ENCODE measurements around the gene THOC3.
"Not testable (repeated sequence)": the region's sequence is repeated elsewhere in the genome, so short reads cannot be mapped to it uniquely, and the experiment has no call there.

THOC3 gene

DNA sequence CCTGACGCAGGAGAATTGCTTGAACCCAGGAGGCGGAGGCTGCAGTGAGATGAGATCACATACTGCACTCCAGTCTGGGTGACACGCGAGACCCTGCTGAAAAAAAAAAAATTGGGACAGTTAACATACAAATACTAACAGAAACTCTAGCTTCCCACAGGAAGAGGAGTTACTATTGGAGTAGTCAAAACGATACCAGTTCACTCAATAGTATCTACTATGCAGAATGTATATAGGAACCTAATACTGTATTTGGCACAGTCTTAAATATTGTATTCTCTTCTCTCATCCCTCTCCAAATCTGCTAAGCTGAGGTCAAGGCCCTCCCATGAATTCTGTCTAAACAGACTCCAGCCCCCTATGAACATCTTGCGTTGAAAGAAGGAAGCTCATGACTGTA is 27.4 kb upstream of the THOC3 start:
- H3K4me1 ChIP-seq (ENCODE audit: low read depth, poor library complexity, severe bottlenecking); H4K20me1 ChIP-seq (ENCODE audit: insufficient read depth); H3K4me3 ChIP-seq (IDR thresholded peaks at IDR 0.05; ENCODE audit: insufficient read depth, low read depth, low read length); H3K27ac ChIP-seq; H3K9ac ChIP-seq; H3K27me3 ChIP-seq (ENCODE audit: insufficient read depth, low read depth); H2AFZ ChIP-seq (ENCODE audit: low read depth); H3K79me2 ChIP-seq (ENCODE audit: insufficient read depth, low read depth); H3K36me3 ChIP-seq (ENCODE audit: insufficient read depth); H3K4me2 ChIP-seq: not testable (repeated sequence)

DNA sequence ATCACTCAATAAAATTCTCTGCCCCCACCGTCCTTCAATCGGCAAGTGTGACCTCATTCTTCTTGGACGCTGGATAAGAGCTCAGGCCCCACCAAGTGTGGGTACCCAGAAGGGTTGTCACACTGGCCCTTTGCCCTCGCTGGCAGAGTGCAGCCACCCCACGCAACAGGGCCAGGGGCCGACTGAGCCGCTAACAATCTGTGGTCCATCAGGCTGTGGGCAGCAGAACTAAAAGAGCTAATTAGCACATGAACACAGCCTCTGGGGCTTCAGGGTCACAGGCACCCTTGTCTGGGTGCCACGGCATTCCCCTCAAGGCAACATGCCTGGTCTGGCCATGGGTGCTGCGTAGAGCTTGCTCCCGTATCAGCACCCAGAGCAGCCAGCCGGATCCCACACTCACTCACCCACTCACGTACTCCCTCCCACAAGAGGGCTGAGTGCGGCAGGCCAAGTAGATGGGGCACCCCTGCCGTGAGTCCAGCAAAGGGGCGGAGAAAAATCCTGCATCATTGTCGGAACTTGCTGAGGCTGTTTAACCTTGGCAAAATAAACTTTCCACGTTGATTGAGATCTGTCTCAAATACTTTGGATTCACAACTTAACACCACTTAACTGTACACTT is 11.4 kb upstream of the THOC3 start:
- not testable (repeated sequence) for H4K20me1 ChIP-seq (ENCODE audit: insufficient read depth); H3K4me1 ChIP-seq (ENCODE audit: low read depth, poor library complexity, severe bottlenecking); H3K79me2 ChIP-seq (ENCODE audit: insufficient read depth, low read depth); H3K27me3 ChIP-seq (ENCODE audit: insufficient read depth, low read depth); H2AFZ ChIP-seq (ENCODE audit: low read depth); H3K27ac ChIP-seq; H3K4me3 ChIP-seq (IDR thresholded peaks at IDR 0.05; ENCODE audit: insufficient read depth, low read depth, low read length); H3K4me2 ChIP-seq; H3K9ac ChIP-seq; H3K36me3 ChIP-seq (ENCODE audit: insufficient read depth)

DNA sequence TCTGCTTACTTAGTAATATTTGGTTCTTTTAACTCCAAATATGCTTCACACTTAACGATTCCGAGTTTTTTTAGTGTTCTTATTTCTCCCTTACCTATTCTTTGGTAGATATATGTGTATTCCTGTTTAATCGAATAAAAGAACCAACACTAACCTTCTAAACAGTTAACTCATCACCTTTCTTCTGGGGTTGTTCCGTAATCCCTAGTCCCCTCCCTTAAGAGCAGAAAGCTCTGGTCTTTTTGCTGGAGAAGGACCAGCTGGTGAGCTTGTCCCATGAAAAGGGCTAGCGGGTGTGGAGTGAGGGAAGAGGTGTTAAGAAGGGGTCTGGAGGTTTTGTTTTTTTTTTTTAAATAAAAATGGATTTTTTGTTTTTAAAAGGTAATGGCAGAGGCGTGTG is 266 bp upstream of the THOC3 start:
- H3K4me1 ChIP-seq (ENCODE audit: low read depth, poor library complexity, severe bottlenecking); H3K4me3 ChIP-seq (IDR thresholded peaks at IDR 0.05; ENCODE audit: insufficient read depth, low read depth, low read length); H3K36me3 ChIP-seq (ENCODE audit: insufficient read depth); H3K27ac ChIP-seq; H4K20me1 ChIP-seq (ENCODE audit: insufficient read depth); H3K9ac ChIP-seq; H3K27me3 ChIP-seq (ENCODE audit: insufficient read depth, low read depth); H3K79me2 ChIP-seq (ENCODE audit: insufficient read depth, low read depth): not testable (repeated sequence)
- H2AFZ ChIP-seq (ENCODE audit: low read depth), result peak overlapping the region; percentile 66; the same call in 1 of the 2 replicates
- peak overlapping the region; percentile 51; the same call in 1 of the 2 replicates for H3K4me2 ChIP-seq

DNA sequence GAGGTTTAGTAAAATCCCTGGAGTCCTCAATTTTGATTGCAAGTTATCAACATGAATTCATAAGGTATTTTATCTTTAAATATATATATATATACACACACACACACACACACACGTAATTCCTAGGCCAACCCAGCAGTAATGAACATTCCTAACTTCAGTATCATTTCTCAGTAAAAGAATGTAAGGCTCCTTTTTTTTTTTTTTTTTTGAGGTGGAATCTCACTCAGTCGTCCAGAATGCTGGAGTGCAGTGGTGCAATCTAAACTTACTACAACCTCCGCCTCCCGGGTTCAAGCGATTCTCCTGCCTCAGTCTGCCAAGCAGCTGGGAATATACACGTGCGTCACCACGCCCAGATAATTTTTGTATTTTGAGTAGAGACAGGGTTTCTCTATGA is 5.8 kb downstream of the THOC3 start:
- H3K27me3 ChIP-seq (ENCODE audit: insufficient read depth, low read depth); H3K36me3 ChIP-seq (ENCODE audit: insufficient read depth); H3K4me2 ChIP-seq; H3K9ac ChIP-seq; H3K79me2 ChIP-seq (ENCODE audit: insufficient read depth, low read depth); H2AFZ ChIP-seq (ENCODE audit: low read depth); H3K27ac ChIP-seq; H4K20me1 ChIP-seq (ENCODE audit: insufficient read depth); H3K4me1 ChIP-seq (ENCODE audit: low read depth, poor library complexity, severe bottlenecking); H3K4me3 ChIP-seq (IDR thresholded peaks at IDR 0.05; ENCODE audit: insufficient read depth, low read depth, low read length): not testable (repeated sequence)

DNA sequence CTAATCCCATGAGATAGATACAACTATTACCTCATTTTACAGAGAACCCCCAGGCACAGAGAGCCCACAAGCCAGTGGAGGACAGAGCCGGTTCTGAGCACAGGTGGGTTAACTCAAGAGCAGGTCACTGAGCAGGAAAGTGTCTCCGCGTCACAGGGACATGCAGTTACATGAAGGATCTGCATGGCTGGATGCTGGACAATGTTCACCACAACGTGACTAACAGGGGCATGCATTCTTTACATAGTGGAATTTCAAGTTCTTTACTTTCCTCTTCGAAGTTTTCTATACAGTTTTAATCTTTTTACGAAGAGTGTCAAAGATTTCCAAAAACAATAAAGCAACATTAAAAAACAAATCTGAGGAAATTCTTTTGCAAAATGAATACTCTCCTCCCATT is 7.9 kb downstream of the THOC3 start:
- H3K4me2 ChIP-seq; H3K27me3 ChIP-seq (ENCODE audit: insufficient read depth, low read depth); H3K36me3 ChIP-seq (ENCODE audit: insufficient read depth); H4K20me1 ChIP-seq (ENCODE audit: insufficient read depth); H3K4me3 ChIP-seq (IDR thresholded peaks at IDR 0.05; ENCODE audit: insufficient read depth, low read depth, low read length); H3K79me2 ChIP-seq (ENCODE audit: insufficient read depth, low read depth); H2AFZ ChIP-seq (ENCODE audit: low read depth); H3K27ac ChIP-seq; H3K4me1 ChIP-seq (ENCODE audit: low read depth, poor library complexity, severe bottlenecking); H3K9ac ChIP-seq: not testable (repeated sequence)

DNA sequence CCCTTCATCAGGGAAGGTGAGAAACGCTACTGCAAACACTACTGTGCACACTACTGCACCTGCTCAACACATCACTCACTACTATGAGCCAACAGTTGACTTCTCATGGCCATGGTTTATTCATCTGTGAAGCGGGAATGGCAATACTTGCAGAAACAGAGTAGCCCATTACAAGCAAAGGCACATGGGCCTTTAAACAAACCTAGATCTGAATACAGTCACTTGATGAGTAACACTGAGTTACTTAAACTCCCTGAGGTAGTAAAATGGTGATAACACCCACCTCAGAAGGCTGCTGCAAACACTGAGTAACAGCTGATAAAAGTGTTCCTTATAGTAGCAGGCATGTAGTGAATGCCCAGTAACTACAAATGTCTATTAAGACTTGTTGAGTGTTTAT is 9.6 kb downstream of the THOC3 start:
- H3K4me1 ChIP-seq (ENCODE audit: low read depth, poor library complexity, severe bottlenecking); H3K4me2 ChIP-seq: not testable (repeated sequence)

DNA sequence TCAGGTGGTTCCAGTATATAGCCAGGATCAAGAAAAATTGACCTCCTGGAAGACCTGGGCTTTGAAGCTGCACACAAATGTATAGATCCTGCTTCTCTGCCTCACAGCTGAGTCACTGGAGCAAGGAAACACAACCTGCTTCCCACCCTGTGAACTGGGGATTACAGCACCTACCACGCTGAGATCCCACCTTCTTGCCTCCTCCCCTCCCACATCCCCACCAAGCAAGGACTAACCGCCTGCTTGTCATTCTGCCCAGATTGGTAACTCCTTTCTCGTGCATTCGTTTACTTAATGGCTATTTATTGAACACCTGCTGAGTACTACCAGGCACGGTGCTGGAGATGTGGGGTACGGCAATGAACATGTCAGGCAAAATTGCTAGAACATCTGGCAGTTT is 14.0 kb downstream of the THOC3 start:
- H3K4me3 ChIP-seq (IDR thresholded peaks at IDR 0.05; ENCODE audit: insufficient read depth, low read depth, low read length); H4K20me1 ChIP-seq (ENCODE audit: insufficient read depth); H3K27me3 ChIP-seq (ENCODE audit: insufficient read depth, low read depth); H3K79me2 ChIP-seq (ENCODE audit: insufficient read depth, low read depth); H3K4me1 ChIP-seq (ENCODE audit: low read depth, poor library complexity, severe bottlenecking); H3K4me2 ChIP-seq; H3K27ac ChIP-seq; H2AFZ ChIP-seq (ENCODE audit: low read depth); H3K9ac ChIP-seq; H3K36me3 ChIP-seq (ENCODE audit: insufficient read depth): not testable (repeated sequence)

More for the DNA sequence above, 9.6 kb downstream of the THOC3 start:
- H3K27ac ChIP-seq; H3K79me2 ChIP-seq (ENCODE audit: insufficient read depth, low read depth); H3K9ac ChIP-seq; H3K4me3 ChIP-seq (IDR thresholded peaks at IDR 0.05; ENCODE audit: insufficient read depth, low read depth, low read length); H4K20me1 ChIP-seq (ENCODE audit: insufficient read depth); H3K27me3 ChIP-seq (ENCODE audit: insufficient read depth, low read depth); H3K36me3 ChIP-seq (ENCODE audit: insufficient read depth); H2AFZ ChIP-seq (ENCODE audit: low read depth): not testable (repeated sequence)

DNA sequence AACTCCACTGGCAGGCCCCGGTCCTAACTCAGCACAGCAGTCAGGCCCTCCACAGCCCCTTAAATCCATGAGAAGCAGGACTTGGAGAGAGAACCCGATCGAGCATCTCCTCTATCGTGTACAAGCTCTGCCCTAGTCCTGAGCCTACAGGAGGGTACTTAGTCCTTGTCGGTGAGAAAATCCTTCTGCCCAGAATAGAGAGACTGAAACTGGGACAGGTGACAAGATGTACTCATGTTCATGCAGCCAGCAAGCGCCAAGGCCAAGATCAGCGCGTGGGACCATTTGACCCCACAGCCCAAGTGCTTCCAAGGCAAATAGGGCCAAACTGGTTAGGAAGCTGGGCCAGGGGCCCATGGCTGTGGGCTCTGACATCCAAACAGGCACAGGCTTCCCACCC is 15.3 kb downstream of the THOC3 start:
- H3K27me3 ChIP-seq (ENCODE audit: insufficient read depth, low read depth); H3K27ac ChIP-seq; H3K79me2 ChIP-seq (ENCODE audit: insufficient read depth, low read depth); H4K20me1 ChIP-seq (ENCODE audit: insufficient read depth); H3K36me3 ChIP-seq (ENCODE audit: insufficient read depth); H3K9ac ChIP-seq; H3K4me2 ChIP-seq; H3K4me1 ChIP-seq (ENCODE audit: low read depth, poor library complexity, severe bottlenecking); H3K4me3 ChIP-seq (IDR thresholded peaks at IDR 0.05; ENCODE audit: insufficient read depth, low read depth, low read length); H2AFZ ChIP-seq (ENCODE audit: low read depth): not testable (repeated sequence)

DNA sequence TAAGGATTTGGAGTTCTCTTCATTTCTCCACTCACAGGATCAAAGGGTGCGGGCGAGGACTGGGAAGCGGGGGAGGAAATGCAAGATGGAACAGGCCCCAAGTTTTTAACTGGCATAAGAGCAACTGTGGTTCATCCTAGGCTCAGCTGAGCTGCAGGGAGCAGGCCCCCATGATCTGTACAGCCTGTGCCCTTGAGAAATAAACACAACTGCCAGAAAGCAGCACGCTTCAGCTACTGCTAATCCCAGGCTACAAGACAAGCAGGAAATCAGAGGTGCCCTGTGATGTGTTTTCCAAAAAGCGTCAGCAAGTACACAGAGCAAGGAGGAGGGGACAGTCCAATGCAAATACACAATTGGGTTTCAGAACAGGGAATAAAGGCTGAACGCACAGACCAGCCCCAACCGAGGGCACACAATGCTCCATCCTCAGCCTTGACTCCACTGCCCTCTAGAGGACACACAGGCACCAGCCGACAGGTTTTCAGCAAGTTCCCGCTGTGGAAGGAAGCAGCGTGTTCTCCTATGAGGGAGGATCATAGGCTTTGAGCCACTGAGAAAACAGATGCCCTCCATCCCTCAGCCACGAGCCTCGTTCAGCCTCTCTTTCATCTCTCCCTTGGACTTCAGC is 16.7 kb downstream of the THOC3 start:
- not testable (repeated sequence) for H3K27me3 ChIP-seq (ENCODE audit: insufficient read depth, low read depth); H3K4me1 ChIP-seq (ENCODE audit: low read depth, poor library complexity, severe bottlenecking); H3K79me2 ChIP-seq (ENCODE audit: insufficient read depth, low read depth); H4K20me1 ChIP-seq (ENCODE audit: insufficient read depth); H3K36me3 ChIP-seq (ENCODE audit: insufficient read depth); H3K4me3 ChIP-seq (IDR thresholded peaks at IDR 0.05; ENCODE audit: insufficient read depth, low read depth, low read length); H2AFZ ChIP-seq (ENCODE audit: low read depth); H3K9ac ChIP-seq; H3K27ac ChIP-seq; H3K4me2 ChIP-seq

DNA sequence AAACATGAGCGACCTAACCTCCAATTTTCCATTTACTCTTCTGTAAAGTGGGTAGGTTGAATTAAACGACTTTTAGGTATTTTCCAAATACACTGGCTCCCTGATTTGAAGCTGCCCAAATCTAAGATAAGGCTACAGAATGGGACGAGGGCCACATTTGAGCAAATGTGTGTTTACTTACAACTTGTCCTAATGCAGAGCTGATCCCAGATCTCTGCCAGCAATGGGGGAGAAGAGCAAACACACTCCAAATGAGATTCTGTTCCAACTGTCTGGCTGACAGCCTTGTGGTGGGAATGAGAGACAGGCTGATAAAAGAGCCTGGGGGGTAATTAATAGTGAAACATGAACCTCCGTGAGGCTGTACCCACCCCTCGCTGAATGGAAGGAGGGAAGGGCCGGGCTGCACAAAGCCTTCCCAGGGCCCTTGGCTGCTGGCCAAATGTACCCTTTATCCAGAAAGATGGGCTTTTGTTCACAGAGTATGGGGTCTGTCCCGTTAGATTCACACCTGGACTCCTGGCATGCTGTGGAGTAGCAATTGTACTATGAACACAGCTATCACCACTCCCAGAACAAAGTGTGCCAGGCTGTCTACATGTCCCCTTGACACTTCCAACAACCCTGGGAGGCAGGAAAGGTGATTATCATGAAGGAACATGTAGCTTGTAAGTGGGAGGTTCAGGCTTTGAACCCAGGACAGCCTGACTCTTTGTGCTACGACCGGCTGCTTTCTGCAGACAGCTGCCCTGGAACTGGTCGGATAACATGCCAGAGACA is 19.6 kb downstream of the THOC3 start:
- H3K36me3 ChIP-seq (ENCODE audit: insufficient read depth); H3K4me1 ChIP-seq (ENCODE audit: low read depth, poor library complexity, severe bottlenecking); H4K20me1 ChIP-seq (ENCODE audit: insufficient read depth): not testable (repeated sequence)

More for the DNA sequence above, 19.6 kb downstream of the THOC3 start:
- not testable (repeated sequence) for H3K27ac ChIP-seq; H2AFZ ChIP-seq (ENCODE audit: low read depth); H3K4me3 ChIP-seq (IDR thresholded peaks at IDR 0.05; ENCODE audit: insufficient read depth, low read depth, low read length); H3K27me3 ChIP-seq (ENCODE audit: insufficient read depth, low read depth); H3K4me2 ChIP-seq; H3K9ac ChIP-seq; H3K79me2 ChIP-seq (ENCODE audit: insufficient read depth, low read depth)
